ENCODE measurements around the gene ZNF570.

ZNF570 gene

GRCh38 chr19:37466798-37467607 is 2.2 kb upstream of the ZNF570 start, which contains the start of gene ZNF569 (continued):
- TF ChIP-seq ZBTB44 (tag by site-specific recombination; IDR thresholded peaks at IDR 0.05), result peak; percentile 14; the same call in 1 of the 2 replicates
- TF ChIP-seq ZNF302 (tag by site-specific recombination; IDR thresholded peaks at IDR 0.05; ENCODE audit: low read depth), result no peak; the same call in none of the 2 replicates
- TF ChIP-seq ZXDB (tag by site-specific recombination; IDR thresholded peaks at IDR 0.05), result peak; percentile 100
- TF ChIP-seq ZNF621 (tag by site-specific recombination; IDR thresholded peaks at IDR 0.05), result no peak
- peak; percentile 99 for TF ChIP-seq PATZ1 (tag by site-specific recombination; IDR thresholded peaks at IDR 0.05)
- peak; percentile 79 for TF ChIP-seq ZBTB10 (tag by site-specific recombination; IDR thresholded peaks at IDR 0.05)
- TF ChIP-seq ZBTB20 (tag by site-specific recombination; IDR thresholded peaks at IDR 0.05), result peak; percentile 98
- TF ChIP-seq ZNF274 (IDR thresholded peaks at IDR 0.05; ENCODE audit: low read length), result no peak
- TF ChIP-seq ZNF274 (tag by site-specific recombination; IDR thresholded peaks at IDR 0.05; ENCODE audit: borderline replicate concordance), result peak; percentile 49; the same call in 1 of the 2 replicates
- peak; percentile 91 for TF ChIP-seq ZNF362 (tag by site-specific recombination; IDR thresholded peaks at IDR 0.05)
- TF ChIP-seq ZNF654 (tag by site-specific recombination; IDR thresholded peaks at IDR 0.05; ENCODE audit: low read depth), result no peak
- no peak for TF ChIP-seq TCF7L2 (IDR thresholded peaks at IDR 0.05; ENCODE audit: borderline replicate concordance, low read depth, low read length)
- TF ChIP-seq ZNF175 (tag by site-specific recombination; IDR thresholded peaks at IDR 0.05), result no peak
- TF ChIP-seq PBX3 (CRISPR knock-in tag; IDR thresholded peaks at IDR 0.05), result no peak
- peak; percentile 100 for TF ChIP-seq ZNF335 (tag by site-specific recombination; conservative IDR thresholded peaks at IDR 0.05)
- TF ChIP-seq TRIM28 (IDR thresholded peaks at IDR 0.05; ENCODE audit: borderline replicate concordance, low read length), result peak; percentile 96
- TF ChIP-seq ZSCAN30 (tag by site-specific recombination; IDR thresholded peaks at IDR 0.05), result peak; percentile 96
- no peak; the same call in 1 of the 2 replicates for TF ChIP-seq ZNF658 (tag by site-specific recombination; IDR thresholded peaks at IDR 0.05)
- TF ChIP-seq ZNF529 (tag by site-specific recombination; IDR thresholded peaks at IDR 0.05; ENCODE audit: insufficient replicate concordance), result no peak
- TF ChIP-seq ZNF518A (tag by site-specific recombination; conservative IDR thresholded peaks at IDR 0.05; ENCODE audit: low read depth), result peak; percentile 97
- TF ChIP-seq KLF8 (tag by site-specific recombination; IDR thresholded peaks at IDR 0.05), result peak; percentile 95
- TF ChIP-seq ZNF324 (tag by site-specific recombination; IDR thresholded peaks at IDR 0.05), result peak; percentile 94

All from HEK293 (cell line).